ENCODE data around the gene DIRAS1.

DIRAS1 gene

DNA sequence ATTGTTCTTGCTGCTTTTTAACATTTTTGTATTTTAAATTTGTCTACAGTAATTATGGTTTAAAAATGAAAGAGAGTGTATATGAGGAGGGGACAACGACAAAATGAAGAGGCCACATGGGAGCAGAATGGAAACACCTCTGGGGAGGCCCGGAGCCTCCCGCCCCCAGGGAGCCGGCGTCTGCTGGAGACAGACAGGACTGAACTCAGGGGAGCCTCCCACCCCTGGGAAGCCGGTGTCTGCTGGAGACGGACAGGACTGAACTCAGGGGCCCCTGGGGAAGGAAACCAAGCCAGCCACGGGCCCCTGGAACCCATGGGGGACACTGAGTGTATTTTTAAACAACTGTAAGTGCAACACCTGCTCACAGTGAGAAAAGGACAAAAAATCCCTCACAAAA is 35.3 kb upstream of the DIRAS1 start:
- FAIRE-seq = no peak
- DNase-seq (ENCODE audit: extremely low spot score, insufficient read length, low read depth) = no peak

GRCh38 chr19:2755811-2756210 is 34.6 kb upstream of the DIRAS1 start:
- DNase-seq (ENCODE audit: extremely low spot score, insufficient read length, low read depth) = no peak
- FAIRE-seq = no peak

- FAIRE-seq = no peak
- DNase-seq (ENCODE audit: extremely low spot score, insufficient read length, low read depth) = no peak
Measured at GRCh38 chr19:2755448-2755705, 34.2 kb upstream of the DIRAS1 start.

DNA sequence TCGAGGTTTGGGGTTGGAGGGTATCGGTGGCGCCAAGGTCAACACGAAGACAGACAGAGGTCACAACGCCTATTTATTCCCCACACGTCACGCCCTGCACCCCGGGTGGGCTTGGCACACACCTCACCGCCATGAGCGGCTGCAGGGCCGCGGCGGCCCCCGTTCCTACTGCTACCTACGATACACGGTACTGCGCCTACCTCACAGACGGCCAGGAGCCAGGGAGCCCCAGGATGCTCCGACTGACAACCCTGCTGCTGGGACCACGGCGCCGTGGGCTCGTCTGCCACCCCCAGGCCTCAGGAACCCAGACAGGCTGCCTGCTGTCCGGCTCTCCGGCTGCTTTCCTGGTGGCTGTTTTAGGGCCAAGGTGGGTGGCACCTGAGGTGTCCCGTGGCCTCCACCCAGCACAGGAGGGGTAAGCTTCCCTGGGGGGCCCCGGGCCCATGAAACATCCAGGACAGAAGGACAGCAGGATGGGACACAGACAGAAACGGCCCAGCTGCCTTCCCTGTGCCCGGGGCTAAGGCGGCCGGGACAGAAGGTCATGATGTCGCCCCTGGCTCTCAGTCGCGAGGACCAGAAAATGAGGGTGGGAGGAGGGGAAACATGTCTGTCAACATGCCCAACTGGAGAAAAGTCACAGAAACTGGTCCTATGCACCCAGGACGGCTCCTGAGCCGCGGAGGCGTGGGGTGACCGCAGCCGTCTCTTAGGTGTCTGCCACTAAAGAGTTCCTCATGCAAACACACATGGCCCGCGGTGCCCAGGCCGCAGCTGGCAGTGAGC is 33.7 kb upstream of the DIRAS1 start:
- no peak for FAIRE-seq

GRCh38 chr19:2751438-2751830 is 30.3 kb upstream of the DIRAS1 start:
- no peak for FAIRE-seq
- DNase-seq (ENCODE audit: extremely low spot score, insufficient read length, low read depth) = no peak

More for the DNA sequence above, 33.7 kb upstream of the DIRAS1 start:
- no peak for DNase-seq (ENCODE audit: extremely low spot score, insufficient read length, low read depth)

GRCh38 chr19:2750808-2751437 is 29.8 kb upstream of the DIRAS1 start:
- FAIRE-seq (no peak), DNase-seq (ENCODE audit: extremely low spot score, insufficient read length, low read depth) (no peak)

DNA sequence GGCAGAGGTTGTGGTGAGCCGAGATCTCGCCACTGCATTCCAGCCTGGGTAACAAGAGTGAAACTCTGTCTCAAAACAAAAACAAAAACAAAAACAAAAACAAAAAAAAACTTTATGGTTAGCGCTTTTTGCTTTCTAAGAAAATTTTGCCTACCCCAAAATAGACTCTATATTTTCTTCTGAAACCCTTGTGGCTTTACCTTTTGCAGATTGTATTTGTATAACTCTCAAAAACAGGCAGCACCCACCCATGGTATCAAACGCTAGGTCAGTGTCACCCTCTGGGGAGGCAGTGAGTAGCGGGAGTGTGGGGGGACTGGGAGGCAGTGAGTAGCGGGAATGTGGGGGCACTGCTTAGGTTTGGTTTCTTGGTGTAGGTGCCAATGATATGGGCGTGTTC is 26.2 kb upstream of the DIRAS1 start:
- DNase-seq (ENCODE audit: extremely low spot score, insufficient read length, low read depth) (no peak), FAIRE-seq (no peak)

DNA sequence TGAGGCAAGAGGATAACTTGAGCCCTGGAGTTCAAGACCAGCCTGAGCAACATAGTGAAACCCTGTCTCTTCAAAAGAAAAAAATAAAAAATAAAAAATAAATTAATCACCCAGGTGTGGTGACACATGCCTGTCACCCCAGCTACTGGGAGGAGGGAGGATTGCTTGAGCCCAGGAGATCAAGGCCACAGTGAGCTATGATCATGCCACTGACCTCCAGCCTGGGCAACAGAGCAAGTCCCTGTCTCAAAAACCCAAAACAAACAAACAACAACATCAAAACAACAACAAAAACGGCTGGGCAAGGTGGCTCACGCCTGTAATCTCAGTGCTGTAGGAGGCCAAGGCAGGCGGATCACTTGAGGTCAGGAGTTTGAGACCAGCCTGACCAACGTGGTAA is 22.9 kb upstream of the DIRAS1 start:
- FAIRE-seq = no peak
- DNase-seq (ENCODE audit: extremely low spot score, insufficient read length, low read depth) = no peak

GRCh38 chr19:2743099-2743498 is 21.9 kb upstream of the DIRAS1 start:
- no peak for FAIRE-seq
- no peak for DNase-seq (ENCODE audit: extremely low spot score, insufficient read length, low read depth)

DNA sequence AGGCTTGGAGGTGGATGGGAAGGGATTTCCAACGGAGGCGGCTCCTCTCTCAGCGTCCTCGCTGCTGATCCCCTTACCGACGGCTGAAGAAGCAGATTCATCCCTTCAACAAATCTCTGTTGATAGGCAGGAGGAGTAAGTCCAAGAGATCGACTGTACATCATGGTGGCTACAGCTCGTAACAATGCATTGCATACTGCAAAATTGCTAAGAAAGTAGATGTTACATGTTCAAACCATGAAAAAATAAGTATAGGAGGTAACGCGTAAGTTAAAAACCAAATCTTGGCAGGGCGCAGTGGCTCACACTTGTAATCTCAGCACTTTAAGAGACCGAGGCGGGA is 19.1 kb upstream of the DIRAS1 start:
- DNase-seq (ENCODE audit: extremely low spot score, insufficient read length, low read depth) (no peak), FAIRE-seq (no peak)

- peak; percentile 100 for DNase-seq (ENCODE audit: extremely low spot score, insufficient read length, low read depth)
- FAIRE-seq = peak; percentile 95
Measured at GRCh38 chr19:2739602-2740313, 18.6 kb upstream of the DIRAS1 start, which contains the start of gene SLC39A3. Gene SLC39A3, minus strand, starts transcription at chr19:2740017. Its CDS starts 2,760 bp downstream, at chr19:2737257.

GRCh38 chr19:2736550-2737190 is 15.5 kb upstream of the DIRAS1 start:
- FAIRE-seq (no peak), DNase-seq (ENCODE audit: extremely low spot score, insufficient read length, low read depth) (no peak)

- DNase-seq (ENCODE audit: extremely low spot score, insufficient read length, low read depth) (no peak), FAIRE-seq (no peak)
Measured at GRCh38 chr19:2735374-2735773, 14.2 kb upstream of the DIRAS1 start.

DNA sequence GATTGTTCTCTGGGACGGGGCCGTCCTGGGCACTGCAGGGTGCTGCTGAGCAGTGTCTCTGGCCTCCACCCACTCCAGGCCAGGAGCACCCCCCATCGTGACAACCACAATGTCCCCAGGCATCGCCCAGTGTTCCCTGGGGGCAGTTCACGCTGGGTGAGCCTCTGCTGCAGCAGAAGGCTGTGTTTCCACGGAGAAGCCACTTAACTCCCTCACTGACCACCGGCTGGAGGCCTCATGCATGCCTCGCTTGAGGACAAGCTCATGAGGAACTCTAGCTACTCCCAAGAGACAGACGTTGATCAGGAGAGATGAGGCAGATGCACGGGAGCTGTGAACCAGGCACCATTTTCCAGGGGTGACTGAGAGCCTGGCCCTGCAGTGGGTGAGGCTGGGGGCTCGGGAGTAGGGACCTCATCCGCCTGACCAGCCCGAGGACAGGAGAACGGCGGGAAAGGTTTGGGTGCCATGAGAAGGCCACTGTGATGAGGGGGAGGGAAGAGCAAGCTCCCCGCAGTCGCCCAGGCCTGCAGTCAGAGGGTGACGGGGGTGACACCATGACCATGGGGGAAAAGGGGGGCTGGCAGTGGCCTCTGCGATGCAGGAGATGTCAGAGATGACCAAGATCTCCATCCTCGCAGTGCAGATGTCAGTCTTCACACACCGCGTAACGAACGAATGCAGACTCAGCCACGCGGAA is 13.6 kb upstream of the DIRAS1 start:
- no peak for DNase-seq (ENCODE audit: extremely low spot score, insufficient read length, low read depth)
- no peak for FAIRE-seq

- FAIRE-seq (no peak), DNase-seq (ENCODE audit: extremely low spot score, insufficient read length, low read depth) (no peak)
Measured at GRCh38 chr19:2733930-2734588, 12.9 kb upstream of the DIRAS1 start.

- FAIRE-seq (no peak), DNase-seq (ENCODE audit: extremely low spot score, insufficient read length, low read depth) (no peak)
Measured at GRCh38 chr19:2732883-2733282, 11.7 kb upstream of the DIRAS1 start.

- FAIRE-seq = no peak
- no peak for DNase-seq (ENCODE audit: extremely low spot score, insufficient read length, low read depth)
Measured at GRCh38 chr19:2732157-2732725, 11.1 kb upstream of the DIRAS1 start.

DNA sequence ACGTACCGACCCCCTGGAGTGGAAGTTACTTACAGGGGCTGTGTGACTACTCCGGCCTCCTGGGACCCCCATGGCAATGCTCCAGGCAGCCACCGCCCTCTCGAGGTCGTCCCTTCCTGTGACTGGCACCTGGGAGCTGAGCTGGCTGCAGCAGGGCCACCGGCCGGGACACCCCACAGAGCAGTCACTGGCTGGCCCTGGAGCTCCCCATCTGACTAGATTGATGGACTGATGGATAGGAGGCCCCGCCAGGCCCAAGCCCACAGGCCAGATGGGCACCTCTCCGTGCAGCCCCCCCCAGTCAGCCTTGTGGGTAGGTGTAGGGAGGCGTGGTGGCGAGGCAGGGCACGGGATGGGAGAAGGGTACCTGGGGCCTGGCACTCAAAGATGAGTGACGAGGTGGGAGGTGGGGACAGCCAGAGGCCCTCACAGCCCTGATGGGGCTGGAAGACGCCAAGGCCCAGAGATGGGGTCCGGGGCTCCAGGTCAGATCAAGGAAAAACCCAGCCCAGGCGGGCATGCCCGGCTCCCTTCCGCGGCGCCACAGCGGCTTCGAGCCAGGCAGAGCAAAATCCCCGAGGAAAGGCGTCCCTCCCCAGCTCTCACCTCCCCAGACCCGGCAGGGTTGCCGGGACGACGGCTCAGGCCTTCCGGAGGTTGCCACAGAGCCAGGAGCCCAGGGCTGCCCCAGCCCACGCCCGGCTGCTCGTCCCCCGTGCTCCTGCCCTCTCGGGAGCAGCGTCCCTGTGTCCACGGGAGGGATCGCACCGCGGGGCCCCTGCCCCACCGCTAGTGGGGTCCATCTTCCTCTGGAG is 10.2 kb upstream of the DIRAS1 start:
- DNase-seq (ENCODE audit: extremely low spot score, insufficient read length, low read depth) (no peak), FAIRE-seq (no peak)
